ENCODE measurements around the gene PSD4.

The PSD4 gene

GRCh38 chr2:113225263-113226259, 51.8 kb downstream of the PSD4 start:
- no peak for DNase-seq

GRCh38 chr2:113226462-113226861, 52.7 kb downstream of the PSD4 start:
- no peak for DNase-seq

GRCh38 chr2:113227290-113227689, 53.5 kb downstream of the PSD4 start:
- DNase-seq = no peak

GRCh38 chr2:113227698-113228097, 53.9 kb downstream of the PSD4 start:
- no peak for DNase-seq

GRCh38 chr2:113228351-113228750, 54.6 kb downstream of the PSD4 start:
- no peak for DNase-seq

GRCh38 chr2:113228991-113229716, 55.4 kb downstream of the PSD4 start:
- no peak for DNase-seq

- DNase-seq = no peak
Observed at GRCh38 chr2:113229795-113230194, 56.0 kb downstream of the PSD4 start.

GRCh38 chr2:113230531-113230930, 56.8 kb downstream of the PSD4 start:
- DNase-seq = no peak

- DNase-seq = no peak
Observed at GRCh38 chr2:113231064-113231463, 57.3 kb downstream of the PSD4 start.

GRCh38 chr2:113232123-113232522, 58.4 kb downstream of the PSD4 start:
- DNase-seq = no peak

GRCh38 chr2:113232740-113233139, 59.0 kb downstream of the PSD4 start:
- no peak for DNase-seq

- DNase-seq = no peak
Observed at GRCh38 chr2:113233593-113234550, 60.1 kb downstream of the PSD4 start.

GRCh38 chr2:113234721-113235346, 61.1 kb downstream of the PSD4 start:
- DNase-seq = no peak

- peak in 1 of 2 donors; percentile 74 for DNase-seq
Observed at GRCh38 chr2:113235347-113236226, 61.8 kb downstream of the PSD4 start.

GRCh38 chr2:113236367-113237159, 62.8 kb downstream of the PSD4 start:
- DNase-seq = no peak

- no peak for DNase-seq
Observed at GRCh38 chr2:113237604-113238160, 63.9 kb downstream of the PSD4 start.

GRCh38 chr2:113238871-113239839, 65.4 kb downstream of the PSD4 start:
- no peak for DNase-seq

GRCh38 chr2:113240150-113240914, 66.6 kb downstream of the PSD4 start:
- no peak for DNase-seq
